IPS DF 6.9 (cell line): Measurements from ENCODE around the gene NTRK1.

Experiments
- DNase-seq: peaks from one replicate; pipeline ENCODE4 v3.0.0-alpha.2; 2013; ENCODE audit warnings: low read depth, low spot score
- H3K27ac ChIP-seq: one replicate; pipeline ENCODE4 v1.5.1; 2013; ENCODE audit warnings: low read length, control low read depth
- H3K27me3 ChIP-seq: 2 replicates; pipeline ENCODE4 v1.6.1; 2013; ENCODE audit warnings: mild to moderate bottlenecking, low read length; ENCODE audit not compliant: control insufficient read depth, insufficient read depth
- H3K36me3 ChIP-seq: 2 replicates; pipeline ENCODE4 v1.6.1; 2013; ENCODE audit warnings: low read length; ENCODE audit not compliant: control insufficient read depth, insufficient read depth
- H3K4me1 ChIP-seq: 2 replicates; pipeline ENCODE4 v1.6.1; 2013; ENCODE audit warnings: low read length; ENCODE audit not compliant: control insufficient read depth, insufficient read depth
- H3K4me3 ChIP-seq: 2 replicates; pipeline ENCODE4 v1.5.1; 2013; ENCODE audit warnings: mild to moderate bottlenecking, low read length
- H3K9me3 ChIP-seq: 2 replicates; pipeline ENCODE4 v1.6.1; 2013; ENCODE audit warnings: low read length, inconsistent platforms; ENCODE audit not compliant: control insufficient read depth, insufficient read depth
- WGBS: extraction: QIAGEN DNeasy Blood & Tissue Kit; methylation state at CpG from one replicate; pipeline ENCODE4 v1.1.7; 2013; ENCODE audit warnings: mixed read lengths, missing lambda C conversion rate; ENCODE audit not compliant: insufficient read length, insufficient coverage; 5-methylcytosine and 5-hydroxymethylcytosine counted together

Gene NTRK1

DNA sequence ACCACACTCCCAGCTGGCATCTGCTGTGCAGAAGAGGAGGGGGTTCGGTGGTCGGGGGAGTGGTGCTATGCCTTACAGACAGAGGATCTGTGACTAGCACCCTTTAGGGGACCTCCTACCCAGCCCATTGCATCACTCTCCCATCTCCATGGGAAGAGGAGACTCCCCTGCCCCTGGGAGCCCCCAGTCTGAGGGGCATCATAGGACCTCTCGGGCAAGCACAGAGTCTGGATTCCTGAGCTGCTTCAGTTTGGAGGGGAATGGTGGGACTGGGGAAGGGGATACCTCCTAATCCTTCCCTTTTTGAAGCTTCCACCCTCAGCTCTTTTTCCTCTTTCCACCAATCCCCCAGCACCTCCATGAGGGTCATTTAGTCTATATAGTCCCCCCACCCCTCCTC, 3.1 kb upstream of the NTRK1 start:
- Histone ChIP-seq H3K4me1 (peaks cover 2% of the 10 kb centered on the region; the same call in 1 of the 2 replicates), H3K27ac (no peak overlapping the region), H3K4me3 (no peak overlapping the region), H3K36me3 (no peaks in the 10 kb centered on the region), H3K27me3 (peaks cover 62% of the 10 kb centered on the region), H3K9me3 (no peaks in the 10 kb centered on the region)
- WGBS, result no CpG with 5 or more reads among the region's 3 CpGs
- DNase-seq, result no peak

- WGBS, result no CpG with 5 or more reads among the region's 5 CpGs
- Histone ChIP-seq H3K4me1 (peaks cover 2% of the 10 kb centered on the region; the same call in 1 of the 2 replicates), H3K4me3 (no peak overlapping the region; the same call in 1 of the 2 replicates), H3K9me3 (no peaks in the 10 kb centered on the region), H3K27ac (no peak overlapping the region), H3K36me3 (no peaks in the 10 kb centered on the region), H3K27me3 (peaks cover 71% of the 10 kb centered on the region)
- no peak for DNase-seq
These were observed 2.1 kb upstream of the NTRK1 start for GRCh38 chr1:156858555-156858956.

- Histone ChIP-seq H3K9me3 (no peaks in the 10 kb centered on the region), H3K4me1 (peaks cover 2% of the 10 kb centered on the region; the same call in 1 of the 2 replicates)
- no CpG with 5 or more reads among the region's 39 CpGs for WGBS
These were observed 1.6 kb upstream of the NTRK1 start, which contains the start of gene INSRR for GRCh38 chr1:156858959-156859522. Gene INSRR (minus strand): TSS chr1:156859117. CDS start chr1:156858621, 496 bp downstream.

DNA sequence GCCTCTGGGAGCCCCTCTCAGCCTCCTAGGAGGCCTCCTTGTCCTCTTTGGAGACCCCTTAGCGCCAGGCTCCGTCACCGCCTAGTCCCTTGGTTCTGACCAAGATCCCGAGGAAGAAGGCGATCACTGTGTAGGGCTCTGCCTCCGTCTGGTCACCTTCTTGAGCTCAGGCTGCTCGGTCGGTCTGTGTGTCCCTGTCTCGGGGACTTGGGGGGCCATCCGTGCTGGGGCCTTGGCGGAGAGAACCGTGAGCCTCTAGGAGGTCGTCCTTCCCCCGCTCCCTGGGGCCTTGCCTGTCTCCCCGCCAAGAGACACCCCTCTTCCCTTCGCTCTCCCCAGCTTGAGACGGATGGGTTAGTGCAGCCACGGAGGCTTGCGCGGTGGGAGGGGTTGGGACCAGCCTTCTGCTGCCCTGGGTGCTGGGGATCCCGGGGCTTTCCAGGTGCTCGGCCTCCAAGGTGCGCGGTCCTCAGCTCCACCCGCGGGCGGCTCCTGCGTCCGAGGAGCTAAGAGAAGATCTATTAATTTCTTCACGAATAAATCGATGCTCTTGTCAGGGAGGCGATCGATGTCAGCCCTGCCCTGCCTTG, 1.0 kb upstream of the NTRK1 start:
- peaks cover 2% of the 10 kb centered on the region; the same call in 1 of the 2 replicates for H3K4me1 ChIP-seq
- H3K27me3 ChIP-seq, result peaks cover 77% of the 10 kb centered on the region
- no CpG with 5 or more reads among the region's 33 CpGs for WGBS

More at GRCh38 chr1:156858959-156859522, 1.6 kb upstream of the NTRK1 start, which contains the start of gene INSRR:
- DNase-seq, result no peak
- Histone ChIP-seq H3K27me3 (peaks cover 76% of the 10 kb centered on the region), H3K27ac (no peak within 1 kb of the TSS), H3K36me3 (no peaks in the 10 kb centered on the region), H3K4me3 (peak within 1 kb of the TSS; percentile 4; the same call in 1 of the 2 replicates)

GRCh38 chr1:156860113-156860627, 495 bp upstream of the NTRK1 start:
- no CpG with 5 or more reads among the region's 35 CpGs for WGBS
- H3K27me3 ChIP-seq, result peaks cover 77% of the 10 kb centered on the region
- no peaks in the 10 kb centered on the region for H3K36me3 ChIP-seq
- H3K27ac ChIP-seq, result no peak overlapping the region
- peak overlapping the region; percentile 30; the same call in 1 of the 2 replicates for H3K4me3 ChIP-seq
- no peak for DNase-seq
- no peaks in the 10 kb centered on the region for H3K9me3 ChIP-seq
- H3K4me1 ChIP-seq, result peaks cover 2% of the 10 kb centered on the region; the same call in 1 of the 2 replicates

More for the DNA sequence above, 1.0 kb upstream of the NTRK1 start:
- H3K4me3 ChIP-seq, result no peak overlapping the region
- H3K27ac ChIP-seq, result no peak overlapping the region
- no peaks in the 10 kb centered on the region for H3K9me3 ChIP-seq
- DNase-seq, result no peak
- no peaks in the 10 kb centered on the region for H3K36me3 ChIP-seq

GRCh38 chr1:156862584-156862983, 1.9 kb downstream of the NTRK1 start:
- peaks cover 62% of the 10 kb centered on the region for H3K27me3 ChIP-seq
- no peak overlapping the region for H3K4me3 ChIP-seq
- H3K27ac ChIP-seq, result no peak overlapping the region
- H3K4me1 ChIP-seq, result peaks cover 3% of the 10 kb centered on the region; the same call in 1 of the 2 replicates
- H3K9me3 ChIP-seq, result no peaks in the 10 kb centered on the region
- WGBS, result no CpG with 5 or more reads among the region's 6 CpGs
- no peaks in the 10 kb centered on the region for H3K36me3 ChIP-seq
- no peak for DNase-seq

DNA sequence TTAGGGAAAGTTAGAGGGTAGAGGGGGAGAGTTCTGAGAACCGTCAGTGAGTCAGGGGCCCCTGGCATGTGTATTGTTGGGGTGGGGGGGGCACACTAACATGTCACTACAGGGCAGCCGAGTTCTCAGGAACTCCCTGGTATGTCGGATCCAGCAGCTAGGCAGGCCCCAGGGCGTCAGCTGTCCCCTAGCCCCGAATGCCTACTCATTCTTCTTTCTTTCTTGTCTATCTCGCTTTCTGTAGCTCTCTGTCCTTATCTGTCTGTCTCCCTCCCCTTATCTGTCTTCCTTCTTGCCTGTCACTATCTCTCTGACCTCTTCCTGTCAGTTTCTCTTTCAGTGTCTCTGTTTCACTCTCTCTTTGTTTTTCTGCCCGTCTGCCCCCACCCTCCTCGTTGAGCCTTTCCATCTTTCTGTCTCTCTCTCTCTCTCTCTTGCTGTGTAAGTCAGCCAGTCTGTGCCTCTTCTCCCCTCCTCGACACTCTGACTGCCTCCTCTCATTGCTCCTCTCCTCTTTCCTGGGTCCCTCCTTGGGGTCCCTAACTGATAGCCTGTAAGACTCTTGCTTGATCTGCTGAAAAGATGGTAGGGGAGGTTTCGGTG, 2.4 kb downstream of the NTRK1 start:
- Histone ChIP-seq H3K4me1 (peaks cover 3% of the 10 kb centered on the region; the same call in 1 of the 2 replicates), H3K27ac (no peak overlapping the region), H3K4me3 (no peak overlapping the region), H3K9me3 (no peaks in the 10 kb centered on the region), H3K36me3 (no peaks in the 10 kb centered on the region), H3K27me3 (peaks cover 57% of the 10 kb centered on the region)
- no peak for DNase-seq
- WGBS, result no CpG with 5 or more reads among the region's 10 CpGs

GRCh38 chr1:156863631-156864030, 3.0 kb downstream of the NTRK1 start:
- H3K4me3 ChIP-seq, result no peak overlapping the region
- no peak overlapping the region for H3K27ac ChIP-seq
- H3K4me1 ChIP-seq, result peaks cover 3% of the 10 kb centered on the region; the same call in 1 of the 2 replicates
- H3K9me3 ChIP-seq, result no peaks in the 10 kb centered on the region
- no peaks in the 10 kb centered on the region for H3K36me3 ChIP-seq
- H3K27me3 ChIP-seq, result peaks cover 52% of the 10 kb centered on the region
- no CpG with 5 or more reads among the region's 7 CpGs for WGBS
- DNase-seq, result no peak

DNA sequence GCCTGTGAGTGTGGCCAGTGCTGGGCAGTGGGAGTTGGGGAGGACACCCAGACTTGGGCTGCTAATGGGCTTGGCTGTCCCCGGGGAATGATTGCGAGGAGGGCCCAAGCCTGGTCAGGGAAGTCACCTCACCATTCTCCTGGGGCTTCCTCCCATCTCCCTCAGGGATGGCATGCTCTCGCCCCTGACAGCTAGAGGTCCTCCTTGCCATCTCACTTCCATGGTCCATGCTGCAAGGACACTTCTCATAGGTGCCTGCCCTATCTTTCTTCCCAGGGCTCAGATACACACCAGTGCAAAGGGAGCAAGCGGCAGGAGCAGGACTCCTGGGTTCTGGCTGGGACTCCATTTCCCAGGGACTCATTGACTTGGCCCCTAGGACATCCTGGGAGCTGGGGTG, 4.1 kb downstream of the NTRK1 start:
- Histone ChIP-seq H3K4me1 (peaks cover 3% of the 10 kb centered on the region; the same call in 1 of the 2 replicates), H3K27ac (no peak overlapping the region), H3K36me3 (no peaks in the 10 kb centered on the region), H3K9me3 (no peaks in the 10 kb centered on the region), H3K27me3 (peaks cover 41% of the 10 kb centered on the region), H3K4me3 (no peak overlapping the region)
- no CpG with 5 or more reads among the region's 4 CpGs for WGBS
- DNase-seq, result no peak

GRCh38 chr1:156865258-156865657, 4.6 kb downstream of the NTRK1 start:
- Histone ChIP-seq H3K9me3 (no peaks in the 10 kb centered on the region), H3K4me1 (peaks cover 3% of the 10 kb centered on the region; the same call in 1 of the 2 replicates), H3K27me3 (peaks cover 37% of the 10 kb centered on the region), H3K4me3 (no peak overlapping the region), H3K27ac (no peak overlapping the region), H3K36me3 (no peaks in the 10 kb centered on the region)
- no CpG with 5 or more reads among the region's 9 CpGs for WGBS
- DNase-seq, result no peak
